Mammary epithelial cell (primary cell): ENCODE measurements around the gene ARL16.

ENCODE experiments used
- EZH2 ChIP-seq: IDR thresholded peaks from 2 replicates; pipeline ENCODE4 v1.6.1; 2012; ENCODE audit warnings: low read length, inconsistent platforms, borderline replicate concordance
- TF ChIP-seq, protein P1 (sequence below), 2 donors: IDR thresholded peaks in 1 of 2; conservative IDR thresholded peaks in 1 of 2; 2 replicates each; pipeline ENCODE4 v1.5.1; 2011 to 2012; ENCODE audit warnings: inconsistent platforms in 2 of 2, low read length in 2 of 2, mild to moderate bottlenecking in 2 of 2, control low read depth in 1 of 2, low read depth in 1 of 2; ENCODE audit not compliant: insufficient read depth in 1 of 2; ENCODE audit errors: extremely low read depth in 1 of 2

GRCh38 chr17:81684442-81684911, 880 bp upstream of the ARL16 start:
- TF ChIP-seq, protein P1, sequence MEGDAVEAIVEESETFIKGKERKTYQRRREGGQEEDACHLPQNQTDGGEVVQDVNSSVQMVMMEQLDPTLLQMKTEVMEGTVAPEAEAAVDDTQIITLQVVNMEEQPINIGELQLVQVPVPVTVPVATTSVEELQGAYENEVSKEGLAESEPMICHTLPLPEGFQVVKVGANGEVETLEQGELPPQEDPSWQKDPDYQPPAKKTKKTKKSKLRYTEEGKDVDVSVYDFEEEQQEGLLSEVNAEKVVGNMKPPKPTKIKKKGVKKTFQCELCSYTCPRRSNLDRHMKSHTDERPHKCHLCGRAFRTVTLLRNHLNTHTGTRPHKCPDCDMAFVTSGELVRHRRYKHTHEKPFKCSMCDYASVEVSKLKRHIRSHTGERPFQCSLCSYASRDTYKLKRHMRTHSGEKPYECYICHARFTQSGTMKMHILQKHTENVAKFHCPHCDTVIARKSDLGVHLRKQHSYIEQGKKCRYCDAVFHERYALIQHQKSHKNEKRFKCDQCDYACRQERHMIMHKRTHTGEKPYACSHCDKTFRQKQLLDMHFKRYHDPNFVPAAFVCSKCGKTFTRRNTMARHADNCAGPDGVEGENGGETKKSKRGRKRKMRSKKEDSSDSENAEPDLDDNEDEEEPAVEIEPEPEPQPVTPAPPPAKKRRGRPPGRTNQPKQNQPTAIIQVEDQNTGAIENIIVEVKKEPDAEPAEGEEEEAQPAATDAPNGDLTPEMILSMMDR (conservative IDR thresholded peaks at IDR 0.05 in 1 of 2, IDR thresholded peaks at IDR 0.05 in 1 of 2; ENCODE audit: extremely low read depth in 1 of 2, insufficient read depth in 1 of 2, low read depth in 1 of 2, low read length in 2 of 2) = no peak
- no peak for TF ChIP-seq EZH2
